Retinal pigment epithelial cell (primary cell): ENCODE data around the gene STEAP3.

ENCODE experiments used
- DNase-seq: peaks from one replicate; pipeline ENCODE4 v3.0.0-alpha.2; 2010; ENCODE audit warnings: low read depth
- H3K4me3 ChIP-seq: 2 replicates; pipeline ENCODE4 v1.5.1; 2011; ENCODE audit warnings: mild to moderate bottlenecking, low read length, control low read depth, moderate library complexity
- TF ChIP-seq, protein P1 (sequence below): conservative IDR thresholded peaks from 2 replicates; pipeline ENCODE4 v1.5.1; 2011; ENCODE audit warnings: low read depth, low read length, control low read depth, inconsistent platforms

The STEAP3 gene

DNA sequence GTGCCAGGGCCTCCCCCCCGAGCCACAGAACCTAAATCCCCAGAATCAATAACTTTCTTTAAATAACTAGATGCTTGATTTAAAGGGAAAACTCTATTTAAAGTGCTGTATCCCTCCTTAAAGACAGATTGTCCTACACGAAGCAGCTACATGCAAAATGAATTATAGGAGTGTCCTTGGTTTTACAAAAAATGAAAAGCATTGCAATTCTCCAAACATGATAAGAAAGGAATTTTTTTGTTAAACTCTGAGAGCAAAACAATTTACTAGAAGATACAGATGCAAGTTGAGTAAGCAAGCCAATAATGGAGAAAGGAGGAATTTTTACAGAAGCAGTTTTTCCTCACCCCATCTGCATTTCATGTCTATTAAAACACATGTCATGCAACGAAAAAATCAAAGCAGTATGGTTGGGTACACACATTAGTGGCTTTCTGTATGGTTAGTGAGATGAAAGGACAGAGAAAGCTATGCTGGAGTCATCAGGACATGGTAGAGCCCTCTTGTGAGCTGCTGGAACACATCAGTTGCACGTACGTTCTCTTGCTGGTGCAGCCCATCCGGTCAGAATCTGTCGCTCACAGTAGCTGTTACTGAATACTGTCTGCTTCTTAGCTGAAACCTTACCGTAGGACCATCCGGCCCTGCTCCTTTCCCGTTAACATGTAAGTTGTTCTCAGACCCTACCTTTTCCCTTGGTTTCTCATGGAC is 25.9 kb upstream of the STEAP3 start:
- no peak overlapping the region for H3K4me3 ChIP-seq
- TF ChIP-seq, protein P1, sequence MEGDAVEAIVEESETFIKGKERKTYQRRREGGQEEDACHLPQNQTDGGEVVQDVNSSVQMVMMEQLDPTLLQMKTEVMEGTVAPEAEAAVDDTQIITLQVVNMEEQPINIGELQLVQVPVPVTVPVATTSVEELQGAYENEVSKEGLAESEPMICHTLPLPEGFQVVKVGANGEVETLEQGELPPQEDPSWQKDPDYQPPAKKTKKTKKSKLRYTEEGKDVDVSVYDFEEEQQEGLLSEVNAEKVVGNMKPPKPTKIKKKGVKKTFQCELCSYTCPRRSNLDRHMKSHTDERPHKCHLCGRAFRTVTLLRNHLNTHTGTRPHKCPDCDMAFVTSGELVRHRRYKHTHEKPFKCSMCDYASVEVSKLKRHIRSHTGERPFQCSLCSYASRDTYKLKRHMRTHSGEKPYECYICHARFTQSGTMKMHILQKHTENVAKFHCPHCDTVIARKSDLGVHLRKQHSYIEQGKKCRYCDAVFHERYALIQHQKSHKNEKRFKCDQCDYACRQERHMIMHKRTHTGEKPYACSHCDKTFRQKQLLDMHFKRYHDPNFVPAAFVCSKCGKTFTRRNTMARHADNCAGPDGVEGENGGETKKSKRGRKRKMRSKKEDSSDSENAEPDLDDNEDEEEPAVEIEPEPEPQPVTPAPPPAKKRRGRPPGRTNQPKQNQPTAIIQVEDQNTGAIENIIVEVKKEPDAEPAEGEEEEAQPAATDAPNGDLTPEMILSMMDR, result no peak
- DNase-seq, result no peak

DNA sequence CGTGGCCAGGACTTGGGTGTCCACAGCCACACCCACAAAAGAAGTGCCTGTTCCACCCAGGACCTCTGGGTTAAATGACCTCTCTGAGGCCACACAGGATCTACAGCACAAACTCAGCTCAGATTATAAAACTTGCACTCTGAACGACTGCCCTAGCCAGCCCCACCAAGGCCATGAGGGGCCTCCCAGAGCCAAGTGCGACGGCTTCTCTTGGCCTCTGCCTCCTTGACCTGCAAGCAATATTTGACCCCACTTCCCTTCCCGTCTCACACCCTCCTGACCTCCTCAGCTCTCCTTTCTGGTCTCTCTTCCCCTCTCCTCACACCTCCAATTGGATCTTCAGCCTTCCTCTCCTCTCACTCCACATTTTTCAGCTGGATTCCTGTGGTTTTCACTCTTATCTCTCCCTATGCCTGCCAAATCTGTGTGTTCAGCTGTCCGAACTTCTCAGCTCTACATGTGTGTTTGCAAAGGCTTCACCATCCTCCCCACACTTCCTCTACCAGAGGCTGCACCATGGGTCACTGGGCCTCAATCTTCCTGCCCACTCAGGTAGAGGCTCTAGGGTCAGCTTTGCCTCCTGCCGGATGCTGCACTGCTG is 25.3 kb upstream of the STEAP3 start:
- TF ChIP-seq, protein P1, result no peak
- H3K4me3 ChIP-seq, result no peak overlapping the region
- DNase-seq, result no peak

DNA sequence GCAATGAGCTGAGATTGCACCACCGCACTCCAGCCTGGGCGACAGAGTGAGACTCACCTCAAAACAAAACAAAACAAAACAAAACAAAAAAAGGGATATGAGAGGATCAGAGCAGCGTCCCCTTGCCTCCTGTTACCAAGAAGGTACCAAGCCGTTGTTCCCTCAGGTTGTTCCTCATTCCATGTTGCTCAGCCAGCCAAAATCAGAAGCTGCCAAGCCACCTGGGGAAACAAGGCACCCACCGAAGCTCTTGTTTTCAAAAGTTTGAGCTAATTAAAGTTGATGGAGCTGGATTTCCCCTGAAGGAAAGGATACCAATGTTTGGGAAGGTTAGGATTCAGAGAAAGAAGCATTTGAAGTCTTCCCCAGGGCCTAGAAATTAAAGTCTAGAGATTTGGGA is 21.8 kb upstream of the STEAP3 start:
- DNase-seq, result no peak
- H3K4me3 ChIP-seq, result no peak overlapping the region
- TF ChIP-seq, protein P1, result no peak

DNA sequence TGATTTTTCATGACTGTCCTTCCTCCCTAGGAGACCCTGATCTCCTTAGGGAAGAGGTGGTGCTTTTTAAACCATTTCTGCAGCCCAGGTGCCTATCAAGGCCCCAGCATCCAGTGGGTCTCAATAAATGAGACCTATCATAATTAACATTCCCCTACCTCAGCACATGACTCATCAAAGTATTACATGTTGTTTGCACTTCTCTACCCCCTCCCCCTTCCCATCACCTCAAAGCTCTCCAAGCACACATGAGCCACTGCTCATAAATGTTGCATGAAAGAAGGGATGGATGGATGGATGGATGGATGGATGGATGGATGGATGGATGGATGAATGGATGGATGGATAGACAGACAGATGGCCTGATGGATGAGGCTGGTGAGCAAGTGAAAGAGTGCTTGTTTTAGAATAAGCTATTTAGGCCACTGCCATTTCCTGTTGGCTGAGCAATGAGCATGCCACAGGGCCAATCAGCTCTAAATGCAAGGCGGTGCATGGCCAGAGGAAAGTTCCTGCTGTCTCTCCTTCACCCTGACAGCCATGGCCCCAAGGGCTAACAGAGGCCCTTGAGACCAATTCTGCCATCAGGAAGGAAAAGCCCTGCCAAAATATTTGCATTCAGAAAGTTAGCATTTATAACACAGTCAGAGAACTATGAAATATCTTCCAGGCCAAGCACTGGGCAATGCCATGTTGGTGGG is 20.9 kb upstream of the STEAP3 start:
- no peak overlapping the region for H3K4me3 ChIP-seq
- no peak for DNase-seq
- TF ChIP-seq, protein P1, result no peak

DNA sequence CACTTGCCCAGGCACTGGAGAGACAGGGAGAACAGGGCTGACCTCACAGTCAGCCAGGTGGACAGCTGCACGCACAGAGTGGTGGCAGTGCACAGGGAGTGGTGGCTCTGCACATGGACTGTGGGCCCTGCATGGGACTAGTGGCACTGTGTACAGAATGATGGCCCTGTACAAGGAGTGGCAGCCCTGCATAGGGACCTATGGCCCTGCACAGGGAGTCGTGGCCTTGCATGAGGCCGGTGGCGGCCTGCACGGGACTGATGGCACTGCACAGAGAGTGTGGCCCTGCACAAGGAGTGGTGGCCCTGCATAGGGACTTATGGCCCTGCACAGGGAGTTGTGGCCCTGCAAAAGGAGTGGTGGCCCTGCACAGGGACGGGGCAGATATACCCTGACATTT is 19.1 kb upstream of the STEAP3 start:
- TF ChIP-seq, protein P1, result no peak
- no peak overlapping the region for H3K4me3 ChIP-seq
- DNase-seq, result no peak

DNA sequence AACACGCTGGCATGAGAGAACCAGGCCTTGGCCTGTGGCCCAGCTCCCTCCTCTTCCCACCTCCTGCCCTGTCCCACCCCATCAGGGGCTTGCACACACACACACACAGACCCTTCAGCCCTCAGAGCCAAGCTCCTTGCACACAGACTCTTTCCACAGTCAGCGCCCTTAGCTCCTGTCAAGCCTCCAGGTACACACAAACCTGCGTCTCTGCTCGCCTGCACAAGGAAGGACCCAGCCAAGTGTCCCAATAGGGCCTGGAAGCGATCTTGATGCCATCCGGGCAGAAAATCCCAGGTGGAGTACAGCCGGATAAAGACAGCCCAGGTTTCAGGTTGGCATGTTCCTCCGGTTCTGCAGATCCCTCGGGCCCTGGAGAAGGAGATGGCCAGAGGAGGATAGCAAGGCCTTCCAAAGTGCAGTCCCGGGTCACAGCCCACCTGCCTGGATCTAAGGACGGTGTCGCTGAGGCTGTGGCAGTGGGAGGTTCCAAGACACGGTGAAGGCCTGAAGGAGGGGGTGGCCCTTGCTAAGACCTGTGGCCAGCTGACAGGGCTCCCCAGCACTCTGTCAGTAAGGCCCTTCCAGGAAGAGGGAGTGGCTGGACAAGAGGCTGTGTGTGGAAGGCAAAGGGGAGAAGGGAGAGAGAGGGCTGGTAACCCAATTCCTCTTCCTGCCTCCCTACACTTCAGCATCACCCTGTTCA is 18.5 kb upstream of the STEAP3 start:
- TF ChIP-seq, protein P1, result no peak
- no peak overlapping the region for H3K4me3 ChIP-seq
- no peak for DNase-seq
